Thymus (tissue), 11 donors: ENCODE data around the gene FHIT. TPM values are rescaled to one million over a fixed set of nuclear protein-coding genes. Genes with fewer than 3 reads are reported as not detected.

ENCODE experiments used
- DNase-seq, 9 donors: peaks; one replicate each; pipeline ENCODE4 v3.0.0-alpha.2; 2013; ENCODE audit warnings: low spot score in 9 of 9, low read depth in 6 of 9, missing footprints in 1 of 9
- H3K27ac ChIP-seq, 2 donors: one replicate each; pipeline ENCODE4 v1.5.1; 2013; ENCODE audit warnings: control low read depth in 1 of 2, low read depth in 1 of 2, low read length in 1 of 2, mild to moderate bottlenecking in 1 of 2, moderate library complexity in 1 of 2
- H3K27me3 ChIP-seq, 2 donors: one replicate each; pipeline ENCODE4 v1.5.1; 2013; ENCODE audit warnings: low read length in 1 of 2; ENCODE audit not compliant: control insufficient read depth in 2 of 2, insufficient read depth in 1 of 2
- H3K36me3 ChIP-seq, 2 donors: one replicate each; pipeline ENCODE4 v1.5.1; 2013; ENCODE audit warnings: low read length in 1 of 2, mild to moderate bottlenecking in 1 of 2, moderate library complexity in 1 of 2; ENCODE audit not compliant: control insufficient read depth in 2 of 2, insufficient read depth in 2 of 2
- H3K4me1 ChIP-seq, 2 donors: one replicate each; pipeline ENCODE4 v1.5.1; 2013; ENCODE audit warnings: low read length in 2 of 2; ENCODE audit not compliant: control insufficient read depth in 2 of 2, insufficient read depth in 2 of 2
- H3K4me3 ChIP-seq, 2 donors: one replicate each; pipeline ENCODE4 v1.5.1; 2013; ENCODE audit warnings: low read length in 2 of 2, control low read depth in 1 of 2, mild to moderate bottlenecking in 1 of 2
- H3K9me3 ChIP-seq, 2 donors: one replicate each; pipeline ENCODE4 v1.5.1; 2013; ENCODE audit warnings: low read length in 1 of 2, mild to moderate bottlenecking in 1 of 2; ENCODE audit not compliant: control insufficient read depth in 2 of 2, insufficient read depth in 1 of 2
- WGBS: extraction: QIAGEN DNeasy Blood & Tissue Kit; methylation state at CpG from one replicate; pipeline ENCODE4 v1.1.7; 2013; 5-methylcytosine and 5-hydroxymethylcytosine counted together
- polyA plus RNA-seq: library from polyadenylated mRNA; stranded (reverse); fragments of 200-250 nt; gene quantifications from one replicate; pipeline ENCODE4 v1.2.3, GENCODE V29; 2013
- total RNA-seq: library from RNA; stranded (reverse); fragments of 120-200 nt; gene quantifications from one replicate; pipeline ENCODE4 v1.2.4, GENCODE V29; 2013
- donor health status: healthy.

The FHIT gene
- total and polyA plus RNA-seq, 2 donors = 9.2 to 13.2 TPM

- H3K4me3 ChIP-seq = no peak overlapping the region
- no peaks in the 10 kb centered on the region for H3K36me3 ChIP-seq
- H3K9me3 ChIP-seq = peaks cover 0 to 2% of the 10 kb centered on the region in 2 donors
- no peak overlapping the region for H3K27ac ChIP-seq
- no peaks in the 10 kb centered on the region for H3K4me1 ChIP-seq
- no peaks in the 10 kb centered on the region for H3K27me3 ChIP-seq
- 95% methylated on average over 6 of the region's 6 CpGs for WGBS
- no peak for DNase-seq
Measured at GRCh38 chr3:59862686-59863085, 1388.6 kb downstream of the FHIT start.

DNA sequence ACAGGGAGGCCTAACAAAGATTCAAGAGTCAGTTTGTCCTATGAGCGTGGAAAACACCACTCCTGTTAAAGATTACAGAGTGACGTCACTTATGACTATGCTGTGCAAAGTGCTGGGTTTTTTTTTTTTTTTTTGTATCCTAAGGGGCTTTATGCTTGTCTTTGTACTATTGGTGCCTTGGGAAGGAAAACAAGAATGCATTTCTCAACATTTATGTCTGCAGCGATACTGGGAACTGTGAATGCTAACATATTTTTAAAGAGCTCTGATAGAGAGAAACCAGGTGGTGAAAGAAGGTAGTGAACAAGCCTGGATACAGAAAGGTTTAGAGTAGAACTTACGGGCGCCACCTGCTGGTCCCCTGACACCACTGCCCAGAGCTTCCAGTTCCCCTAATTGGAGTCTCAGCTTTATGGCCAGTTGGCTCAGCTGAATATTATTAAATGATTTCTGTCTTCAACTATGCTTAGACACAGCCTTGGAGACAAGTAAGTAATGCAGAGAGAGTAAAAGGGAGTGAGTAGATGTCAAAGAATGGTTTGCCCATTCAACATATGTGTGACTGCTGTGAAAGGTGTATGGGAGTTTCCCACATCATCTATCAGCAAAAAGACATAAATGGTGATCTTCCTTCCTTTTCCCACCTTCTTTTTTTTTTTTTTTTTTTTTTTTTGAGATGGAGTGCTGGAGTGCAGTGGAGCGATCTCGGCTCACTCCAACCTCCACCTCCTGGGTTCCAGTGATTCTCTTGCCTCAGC lies 1393.5 kb downstream of the FHIT start:
- no peaks in the 10 kb centered on the region for H3K9me3 ChIP-seq
- H3K27ac ChIP-seq = no peak overlapping the region
- no peaks in the 10 kb centered on the region for H3K36me3 ChIP-seq
- H3K4me3 ChIP-seq = no peak overlapping the region
- peaks cover 0 to 7% of the 10 kb centered on the region in 2 donors for H3K4me1 ChIP-seq
- peak; percentile 60 to 88 (median 75) for DNase-seq
- WGBS = 53% methylated on average over 7 of the region's 7 CpGs
- H3K27me3 ChIP-seq = no peaks in the 10 kb centered on the region

DNA sequence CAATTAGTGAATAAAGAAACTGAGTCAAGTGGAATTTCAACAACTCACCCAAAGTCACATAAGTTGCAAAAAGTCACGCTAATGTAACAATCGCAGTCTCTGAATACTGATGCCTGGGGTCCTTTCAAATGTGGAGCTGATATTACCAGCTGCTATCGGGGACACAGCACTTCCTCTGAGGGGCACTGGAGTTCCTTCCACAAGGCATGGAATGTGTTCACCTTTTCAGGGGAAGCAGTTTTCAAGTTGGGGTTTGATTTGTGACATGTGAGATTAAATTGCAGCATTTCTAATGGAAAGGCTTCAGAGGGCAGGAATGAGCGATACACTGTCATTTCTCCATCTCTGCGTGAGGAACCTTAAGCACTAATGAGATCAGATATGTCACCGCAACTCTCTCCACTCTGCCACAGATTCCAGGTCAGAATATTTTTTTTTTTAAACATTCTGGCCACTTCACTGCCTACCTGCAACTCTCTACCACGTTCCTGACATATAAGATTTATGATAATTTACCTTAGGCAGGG lies 1394.3 kb downstream of the FHIT start:
- no peaks in the 10 kb centered on the region for H3K27me3 ChIP-seq
- peaks cover 0 to 7% of the 10 kb centered on the region in 2 donors for H3K4me1 ChIP-seq
- no peaks in the 10 kb centered on the region for H3K9me3 ChIP-seq
- WGBS = 81% methylated on average over 7 of the region's 7 CpGs
- H3K27ac ChIP-seq = no peak overlapping the region
- H3K36me3 ChIP-seq = no peaks in the 10 kb centered on the region
- DNase-seq = no peak
- no peak overlapping the region for H3K4me3 ChIP-seq

DNA sequence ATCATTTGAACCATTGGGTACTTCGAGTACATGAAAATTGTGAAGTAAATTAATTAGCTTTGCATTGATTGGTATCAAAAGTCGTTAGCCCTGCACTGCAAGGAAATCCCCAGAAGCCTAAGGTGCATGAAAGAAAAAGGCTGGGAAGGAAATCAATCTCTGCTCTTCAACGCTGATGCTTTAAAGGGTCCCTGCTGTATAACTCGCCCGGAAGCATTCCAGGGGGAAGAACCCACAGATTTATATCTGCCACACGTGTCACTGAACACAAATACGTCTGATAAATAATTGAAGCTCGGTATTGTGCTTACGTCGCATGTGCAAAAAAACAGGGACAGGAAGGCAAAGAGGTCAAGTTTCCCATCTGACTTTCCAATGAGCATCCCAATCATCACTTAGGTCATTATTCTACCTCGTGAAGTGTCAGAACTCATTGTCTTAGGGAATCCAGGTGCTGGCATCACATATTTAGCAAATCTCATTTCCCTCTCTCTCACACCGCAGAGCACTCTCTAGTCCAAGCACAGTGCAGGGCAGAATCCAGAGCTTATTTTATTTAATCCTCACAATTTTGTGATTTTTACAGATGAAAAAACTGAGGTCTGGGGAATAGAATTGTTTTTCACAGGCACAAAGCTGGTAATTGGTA lies 1397.1 kb downstream of the FHIT start:
- DNase-seq = no peak
- Histone ChIP-seq H3K9me3 (no peaks in the 10 kb centered on the region), H3K27ac (no peak overlapping the region), H3K27me3 (no peaks in the 10 kb centered on the region), H3K4me3 (no peak overlapping the region), H3K4me1 (peaks cover 0 to 7% of the 10 kb centered on the region in 2 donors), H3K36me3 (no peaks in the 10 kb centered on the region)
- WGBS = 96% methylated on average over 12 of the region's 12 CpGs

DNA sequence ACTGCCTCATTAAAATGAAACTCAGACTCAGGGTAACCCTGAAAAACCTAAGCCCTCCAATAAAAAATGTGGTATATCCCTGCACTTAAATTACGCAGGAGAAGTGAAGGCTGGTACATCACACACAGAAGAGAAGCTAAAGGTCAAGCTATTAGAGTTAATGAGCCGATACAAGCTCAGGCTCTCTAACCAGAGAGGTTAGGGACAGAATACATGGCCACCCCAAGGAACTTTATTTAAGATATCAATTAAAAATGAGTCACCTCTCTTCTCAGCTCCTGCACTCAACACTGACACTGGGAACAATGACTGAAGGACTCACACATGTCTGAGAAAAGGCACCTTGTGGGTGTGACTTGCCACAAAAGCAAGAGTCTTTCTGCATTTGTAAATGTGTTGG lies 1400.8 kb downstream of the FHIT start:
- DNase-seq = no peak
- no peak overlapping the region for H3K4me3 ChIP-seq
- no peaks in the 10 kb centered on the region for H3K9me3 ChIP-seq
- H3K4me1 ChIP-seq = no peaks in the 10 kb centered on the region
- no peaks in the 10 kb centered on the region for H3K36me3 ChIP-seq
- H3K27ac ChIP-seq = no peak overlapping the region
- 97% methylated on average over 2 of the region's 2 CpGs for WGBS
- H3K27me3 ChIP-seq = no peaks in the 10 kb centered on the region

DNA sequence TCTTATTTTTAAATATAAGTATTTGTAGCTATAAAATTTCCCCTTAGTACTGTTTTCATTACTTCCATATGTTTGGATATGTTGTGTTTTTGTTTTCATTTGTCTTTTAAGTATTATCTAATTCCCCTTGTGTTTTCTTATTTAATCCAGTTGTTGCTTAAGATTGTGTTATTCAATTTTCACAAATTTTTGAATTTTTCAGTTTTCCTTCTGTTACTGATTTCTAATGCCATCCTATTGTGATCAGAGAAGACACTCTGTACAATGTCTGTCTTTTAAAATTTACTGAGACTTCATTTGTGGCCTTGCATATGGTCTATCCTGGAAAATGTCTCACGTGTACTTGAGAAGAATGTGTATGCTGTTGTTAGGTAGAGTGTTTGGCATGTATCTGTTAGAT lies 1405.9 kb downstream of the FHIT start:
- Histone ChIP-seq H3K27ac (no peak overlapping the region), H3K9me3 (no peaks in the 10 kb centered on the region), H3K27me3 (no peaks in the 10 kb centered on the region), H3K4me3 (no peak overlapping the region), H3K4me1 (peaks cover 2 to 3% of the 10 kb centered on the region in 2 donors), H3K36me3 (no peaks in the 10 kb centered on the region)
- WGBS = 88% methylated on average over 1 of the region's 1 CpG
- DNase-seq = no peak

DNA sequence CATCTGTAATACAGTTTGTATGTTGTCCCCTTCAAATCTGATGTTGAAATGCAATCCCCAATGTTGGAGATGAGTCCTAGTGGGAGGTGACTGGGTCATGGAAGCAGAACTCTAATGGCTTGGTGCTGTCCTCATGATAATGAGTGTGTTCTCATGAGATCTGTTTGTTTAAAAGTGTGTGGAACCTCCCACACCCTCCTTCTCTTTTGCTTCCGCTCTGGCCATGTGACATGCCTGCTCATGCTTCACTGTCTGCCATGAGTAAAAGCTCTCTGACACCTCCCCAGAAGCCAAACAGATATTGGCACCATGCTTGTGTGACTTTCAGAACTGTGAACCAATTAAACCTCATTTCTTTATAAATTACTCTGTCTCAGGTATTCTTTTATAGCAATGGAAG lies 1407.4 kb downstream of the FHIT start:
- Histone ChIP-seq H3K9me3 (no peaks in the 10 kb centered on the region), H3K27ac (no peak overlapping the region), H3K27me3 (no peaks in the 10 kb centered on the region), H3K36me3 (no peaks in the 10 kb centered on the region), H3K4me1 (peaks cover 6 to 15% of the 10 kb centered on the region in 2 donors), H3K4me3 (no peak overlapping the region)
- WGBS = 97% methylated on average over 1 of the region's 1 CpG
- DNase-seq = no peak

DNA sequence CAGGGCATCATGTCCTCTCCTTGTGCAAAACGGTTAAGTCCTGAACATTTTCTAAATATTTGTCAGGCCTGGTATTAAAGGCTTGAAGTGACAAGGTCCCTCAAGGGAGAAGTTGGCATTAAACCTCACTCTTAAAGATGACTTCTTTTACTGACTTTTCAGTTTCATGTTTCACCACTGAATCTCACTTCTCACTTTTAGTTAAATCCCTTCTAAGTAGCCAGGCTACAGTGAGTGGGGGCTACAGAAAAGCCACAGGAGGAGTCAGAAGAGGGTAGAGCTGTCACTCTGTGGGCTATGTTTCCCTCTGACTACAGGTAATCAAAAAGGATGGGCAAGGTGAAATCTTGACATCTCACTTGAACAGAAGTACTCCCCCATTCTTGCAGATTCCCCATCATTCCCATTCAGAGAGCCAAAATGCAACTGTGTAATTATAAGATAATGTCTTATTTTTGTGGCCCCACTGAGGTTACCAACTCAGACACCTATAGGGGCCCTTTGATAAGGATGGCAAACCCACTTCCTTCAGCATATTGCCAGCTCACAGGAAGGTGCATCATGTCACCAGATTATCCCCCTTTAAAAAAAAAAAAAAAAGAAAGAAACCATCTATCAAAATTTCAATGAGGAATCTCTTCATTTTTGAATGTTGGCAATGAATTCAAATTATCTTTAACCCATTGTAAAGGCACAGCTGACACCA lies 1411.3 kb downstream of the FHIT start:
- H3K36me3 ChIP-seq = no peaks in the 10 kb centered on the region
- DNase-seq = peak in 4 of 9 donors; percentile 13 to 56 (median 26)
- H3K4me3 ChIP-seq = no peak overlapping the region
- no peaks in the 10 kb centered on the region for H3K9me3 ChIP-seq
- H3K27me3 ChIP-seq = no peaks in the 10 kb centered on the region
- H3K4me1 ChIP-seq = peaks cover 9 to 26% of the 10 kb centered on the region in 2 donors
- WGBS = 90% methylated on average over 1 of the region's 1 CpG
- H3K27ac ChIP-seq = peak overlapping the region in 1 of 2 donors; percentile 34

GRCh38 chr3:59839283-59839682 lies 1412.0 kb downstream of the FHIT start:
- Histone ChIP-seq H3K9me3 (no peaks in the 10 kb centered on the region), H3K27ac (peak overlapping the region in 1 of 2 donors; percentile 34), H3K4me3 (no peak overlapping the region), H3K4me1 (peaks cover 9 to 26% of the 10 kb centered on the region in 2 donors), H3K27me3 (no peaks in the 10 kb centered on the region), H3K36me3 (no peaks in the 10 kb centered on the region)
- WGBS = 97% methylated on average over 3 of the region's 3 CpGs
- peak in 1 of 9 donors; percentile 14 for DNase-seq
